HUES64 (cell line): Measurements from ENCODE around the gene SYTL3.
"Not testable (repeated sequence)": the region's sequence is repeated elsewhere in the genome, so short reads cannot be mapped to it uniquely, and the experiment has no call there.

ENCODE experiments used
- H3K27ac ChIP-seq: 2 replicates; pipeline ENCODE4 v1.7.0; 2013; ENCODE audit warnings: low read depth, low read length, inconsistent platforms
- H3K27me3 ChIP-seq: 2 replicates; pipeline ENCODE4 v1.6.1; 2013; ENCODE audit warnings: mild to moderate bottlenecking, low read length; ENCODE audit not compliant: insufficient read depth
- H3K36me3 ChIP-seq: 2 replicates; pipeline ENCODE4 v1.6.1; 2013; ENCODE audit warnings: mild to moderate bottlenecking, low read length; ENCODE audit not compliant: insufficient read depth
- H3K4me1 ChIP-seq: 2 replicates; pipeline ENCODE4 v1.6.1; 2013; ENCODE audit warnings: mild to moderate bottlenecking, low read length, moderate library complexity; ENCODE audit not compliant: insufficient read depth
- H3K4me3 ChIP-seq: 2 replicates; pipeline ENCODE4 v1.5.1; 2013; ENCODE audit warnings: mild to moderate bottlenecking, low read length, moderate library complexity
- H3K9ac ChIP-seq: 2 replicates; pipeline ENCODE4 v1.6.1; 2013; ENCODE audit warnings: mild to moderate bottlenecking, low read depth, low read length
- H3K9me3 ChIP-seq: 2 replicates; pipeline ENCODE4 v1.6.1; 2013; ENCODE audit warnings: low read depth, low read length; ENCODE audit not compliant: insufficient read depth
- WGBS: fragments of 150-250, 120-280 bp; methylation state at CpG from one replicate; pipeline ENCODE4 v1.1.7; 2013; ENCODE audit warnings: missing lambda C conversion rate; 5-methylcytosine and 5-hydroxymethylcytosine counted together

Gene SYTL3

DNA sequence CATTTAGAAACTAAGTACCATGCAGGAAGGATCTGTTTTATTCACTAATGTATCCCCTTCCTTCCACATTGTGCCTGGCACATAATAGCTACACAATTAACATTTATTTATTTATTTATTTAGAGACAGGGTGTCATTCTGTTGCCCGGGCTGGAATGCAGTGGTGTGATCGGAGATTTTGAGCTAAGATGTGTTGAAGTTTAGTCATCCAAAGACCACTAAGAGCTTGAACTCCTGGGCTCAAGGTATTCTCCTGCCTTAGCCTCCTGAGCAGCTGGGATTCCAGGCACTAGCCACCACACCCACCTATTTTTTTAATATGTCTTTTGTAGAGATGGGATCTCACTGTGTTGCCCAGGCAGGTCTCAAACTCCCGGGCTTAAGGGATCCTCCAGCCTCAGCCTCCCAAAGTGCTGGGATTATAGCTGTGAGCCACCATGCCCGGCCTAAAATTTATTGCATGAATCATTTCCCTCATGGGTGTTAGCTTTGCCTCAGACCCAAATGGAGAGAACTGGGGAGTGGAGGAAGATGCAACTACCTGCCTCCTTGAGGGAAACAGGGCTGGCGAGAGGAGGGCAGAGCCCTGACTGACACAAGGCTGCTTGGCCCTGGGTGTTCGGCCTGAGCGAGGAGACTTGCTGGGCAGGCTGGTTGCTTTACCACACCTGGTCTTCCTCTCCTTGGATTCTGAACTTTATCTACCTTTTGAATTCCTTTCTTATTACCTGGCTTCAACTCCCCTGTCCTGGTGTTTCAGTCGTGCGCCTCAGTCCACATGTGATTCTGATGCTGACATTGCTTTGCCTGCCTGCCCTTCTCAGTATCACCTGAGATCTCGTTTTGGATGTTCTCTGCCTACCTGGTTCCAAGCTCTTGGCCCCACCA lies 3.6 kb upstream of the SYTL3 start:
- no peak overlapping the region for H3K4me3 ChIP-seq
- no peaks in the 10 kb centered on the region for H3K36me3 ChIP-seq
- H3K27me3 ChIP-seq: peaks cover 15% of the 10 kb centered on the region
- no peaks in the 10 kb centered on the region for H3K9me3 ChIP-seq
- WGBS: 87% methylated on average over 10 of the region's 10 CpGs
- H3K4me1 ChIP-seq: peaks cover 6% of the 10 kb centered on the region; the same call in 1 of the 2 replicates
- no peak overlapping the region for H3K27ac ChIP-seq
- H3K9ac ChIP-seq: no peak overlapping the region

DNA sequence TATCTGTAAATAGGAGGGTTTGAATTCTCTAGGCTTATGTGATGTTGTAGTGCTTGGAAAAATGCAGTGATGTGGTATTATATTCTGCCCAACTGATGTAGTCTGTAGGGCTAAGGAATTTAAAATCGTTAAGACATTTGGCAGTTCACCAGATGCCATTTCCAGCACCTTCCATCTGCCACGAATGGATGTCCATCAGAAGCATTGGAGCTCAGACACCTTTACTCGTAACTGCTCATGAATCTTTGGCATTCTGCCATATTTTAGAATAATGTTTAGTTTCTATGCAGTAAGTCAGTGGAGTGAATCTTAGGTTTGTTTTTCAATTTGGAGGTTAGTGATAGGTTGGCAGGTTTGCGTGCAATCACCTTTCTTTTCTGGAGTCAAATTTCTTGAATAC lies 2.4 kb upstream of the SYTL3 start:
- peaks cover 6% of the 10 kb centered on the region; the same call in 1 of the 2 replicates for H3K4me1 ChIP-seq
- no peaks in the 10 kb centered on the region for H3K36me3 ChIP-seq
- H3K4me3 ChIP-seq: no peak overlapping the region
- no peak overlapping the region for H3K27ac ChIP-seq
- no peak overlapping the region for H3K9ac ChIP-seq
- H3K9me3 ChIP-seq: no peaks in the 10 kb centered on the region
- H3K27me3 ChIP-seq: peaks cover 15% of the 10 kb centered on the region
- 80% methylated on average over 4 of the region's 4 CpGs for WGBS

DNA sequence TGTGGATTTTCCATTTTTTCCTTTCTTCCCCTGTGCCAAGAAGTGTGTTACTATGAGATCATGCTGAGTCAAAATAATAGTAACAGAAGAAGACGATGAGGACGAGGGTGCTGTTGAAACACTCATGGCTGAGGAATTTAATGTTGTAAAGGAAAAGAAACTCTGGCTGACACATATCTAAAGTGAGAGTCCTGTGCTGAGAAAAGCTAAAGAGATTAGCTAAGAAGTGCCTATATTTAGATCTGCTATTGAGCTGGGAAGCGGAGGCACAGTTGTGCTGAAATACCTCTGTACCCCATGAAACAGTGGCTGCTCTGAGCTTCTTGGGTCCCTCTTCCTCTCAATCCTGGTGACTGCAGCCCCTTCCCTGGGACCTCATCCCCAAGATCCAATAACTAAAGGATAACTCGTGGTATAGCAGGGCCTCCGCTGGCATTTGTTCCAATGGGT lies 1.1 kb upstream of the SYTL3 start:
- Histone ChIP-seq H3K27ac (no peak overlapping the region), H3K9ac (no peak overlapping the region), H3K36me3 (no peaks in the 10 kb centered on the region), H3K4me3 (no peak overlapping the region), H3K9me3 (no peaks in the 10 kb centered on the region), H3K27me3 (peaks cover 15% of the 10 kb centered on the region), H3K4me1 (peaks cover 8% of the 10 kb centered on the region; the same call in 1 of the 2 replicates)
- 86% methylated on average over 4 of the region's 5 CpGs for WGBS

DNA sequence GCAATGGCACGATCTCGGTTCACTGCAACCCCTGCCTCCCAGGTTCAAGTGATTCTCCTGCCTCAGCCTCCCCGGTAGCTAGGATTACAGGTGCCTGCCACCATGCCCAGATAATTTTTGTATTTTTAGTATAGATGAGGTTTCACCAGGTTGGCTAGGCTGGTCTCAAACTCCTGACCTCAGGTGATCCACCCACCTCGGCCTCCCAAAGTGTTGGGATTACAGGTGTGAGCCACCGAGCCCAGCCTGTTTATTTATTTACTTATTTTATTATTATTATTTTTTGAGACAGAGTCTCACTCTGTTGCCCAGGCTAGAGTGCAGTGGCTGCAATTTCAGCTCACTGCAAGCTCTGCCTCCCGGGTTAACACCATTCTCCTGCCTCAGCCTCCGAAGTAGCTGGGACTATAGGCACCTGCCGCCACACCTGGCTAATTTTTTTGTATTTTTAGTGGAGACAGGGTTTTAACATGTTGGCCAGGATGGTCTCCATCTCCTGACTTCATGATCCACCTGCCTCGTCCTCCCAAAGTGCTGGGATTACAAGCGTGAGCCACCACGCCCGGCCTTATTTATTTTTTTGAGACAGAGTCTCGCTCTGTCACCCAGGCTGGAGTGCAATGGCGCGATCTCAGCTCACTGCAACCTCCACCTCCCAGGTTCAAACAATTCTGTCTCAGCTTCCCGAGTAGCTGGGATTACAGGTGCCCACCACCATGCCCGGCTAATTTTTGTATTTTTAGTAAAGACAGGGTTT lies 2.3 kb downstream of the SYTL3 start:
- H3K27ac ChIP-seq, H3K27me3 ChIP-seq, H3K36me3 ChIP-seq, H3K4me1 ChIP-seq, H3K9me3 ChIP-seq, H3K4me3 ChIP-seq, H3K9ac ChIP-seq: not testable (repeated sequence)
- WGBS: 96% methylated on average over 16 of the region's 17 CpGs

DNA sequence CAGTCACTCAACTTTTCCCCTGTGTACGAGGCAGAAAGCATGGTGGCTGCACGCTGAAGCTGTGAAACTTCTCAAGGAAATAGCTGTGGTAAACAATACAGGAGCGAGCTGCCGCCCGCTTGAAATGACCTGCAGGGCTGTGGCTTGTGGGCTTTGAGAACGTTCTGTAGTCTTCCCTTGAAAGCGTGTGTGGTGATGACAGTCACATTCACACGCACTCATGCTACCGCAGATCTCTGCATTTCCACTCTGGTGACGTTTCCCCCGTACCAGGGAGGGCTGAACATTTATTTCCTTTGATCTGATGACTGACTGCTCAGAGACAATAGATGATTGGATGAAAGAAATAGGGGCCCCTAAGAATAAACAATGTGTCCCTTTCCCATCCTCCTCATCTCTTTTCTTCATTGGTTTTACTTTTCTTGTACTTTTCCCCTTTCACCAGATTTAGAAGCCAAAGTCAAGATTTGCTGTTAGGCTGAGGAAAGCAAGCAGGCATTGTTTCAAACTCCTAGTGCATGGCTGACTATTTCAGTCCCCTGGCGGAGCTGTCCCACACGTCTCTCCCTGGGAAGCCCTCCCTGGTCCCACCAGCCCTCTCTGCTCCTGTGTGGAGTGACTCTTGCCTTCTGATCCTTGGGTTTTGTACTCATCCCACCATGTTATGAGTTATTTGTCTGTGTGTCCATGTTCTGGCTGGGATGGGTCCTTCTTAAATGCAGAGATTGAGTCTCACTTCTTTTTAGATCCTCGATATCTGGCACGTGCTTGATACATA lies 3.9 kb downstream of the SYTL3 start:
- no peak overlapping the region for H3K9ac ChIP-seq
- no peak overlapping the region for H3K27ac ChIP-seq
- H3K4me3 ChIP-seq: no peak overlapping the region
- H3K36me3 ChIP-seq: no peaks in the 10 kb centered on the region
- H3K27me3 ChIP-seq: no peaks in the 10 kb centered on the region
- 0 out of 2 replicates have a peak, but pooled peaks cover 4% of the 10 kb centered on the region for H3K4me1 ChIP-seq
- no peaks in the 10 kb centered on the region for H3K9me3 ChIP-seq
- WGBS: 90% methylated on average over 15 of the region's 15 CpGs

DNA sequence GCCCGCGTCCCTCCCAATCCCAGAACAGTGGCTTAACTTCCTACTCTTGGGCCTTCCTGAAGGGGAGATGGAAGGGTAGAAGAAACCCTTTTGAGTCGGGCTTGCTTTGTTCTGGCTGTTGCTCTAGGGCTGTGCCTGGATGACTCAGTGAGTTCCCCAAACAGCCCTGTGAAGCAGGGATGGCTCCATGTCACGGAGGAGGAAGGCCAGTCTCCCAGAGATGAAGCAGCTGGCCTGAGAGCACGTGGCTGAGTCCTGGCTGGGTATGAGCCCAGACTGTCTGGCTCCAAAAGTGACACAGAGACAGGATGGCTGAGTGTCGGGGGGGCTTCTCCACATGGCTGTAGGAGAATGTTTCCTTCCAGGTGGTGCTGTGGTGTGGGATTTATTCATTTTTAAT lies 4.6 kb downstream of the SYTL3 start:
- Histone ChIP-seq H3K36me3 (no peaks in the 10 kb centered on the region), H3K9ac (no peak overlapping the region), H3K4me1 (0 out of 2 replicates have a peak, but pooled peaks cover 4% of the 10 kb centered on the region), H3K4me3 (no peak overlapping the region), H3K27ac (no peak overlapping the region), H3K9me3 (no peaks in the 10 kb centered on the region), H3K27me3 (no peaks in the 10 kb centered on the region)
- 78% methylated on average over 6 of the region's 6 CpGs for WGBS

DNA sequence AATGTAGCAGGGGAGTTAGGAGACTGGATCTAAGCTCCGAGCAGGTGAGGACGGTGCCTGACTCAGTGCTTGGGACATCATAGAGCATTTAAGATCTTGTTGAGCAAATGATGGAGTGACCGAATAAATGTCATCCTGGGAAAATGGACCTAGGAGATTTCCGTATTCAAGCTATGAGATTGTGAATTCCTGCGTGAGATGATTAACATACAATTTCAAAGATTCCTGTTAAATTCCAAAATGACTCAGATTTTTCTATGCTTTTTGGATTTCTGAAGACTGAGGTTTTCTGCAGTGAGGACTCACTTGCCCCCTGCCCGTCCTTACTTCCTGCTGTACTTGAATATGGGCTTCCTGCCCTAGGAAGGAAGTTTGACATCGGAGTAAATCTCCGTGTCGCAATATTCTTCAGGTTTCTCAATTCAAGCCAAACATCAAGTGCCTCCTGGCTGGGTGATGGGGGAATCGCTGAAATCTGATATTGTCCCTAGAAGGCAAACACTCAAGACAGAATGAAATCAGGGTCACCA lies 5.2 kb downstream of the SYTL3 start:
- Histone ChIP-seq H3K9ac (no peak overlapping the region), H3K27ac (no peak overlapping the region), H3K36me3 (no peaks in the 10 kb centered on the region), H3K27me3 (no peaks in the 10 kb centered on the region), H3K4me1 (0 out of 2 replicates have a peak, but pooled peaks cover 4% of the 10 kb centered on the region), H3K9me3 (no peaks in the 10 kb centered on the region), H3K4me3 (no peak overlapping the region)
- 91% methylated on average over 10 of the region's 10 CpGs for WGBS

DNA sequence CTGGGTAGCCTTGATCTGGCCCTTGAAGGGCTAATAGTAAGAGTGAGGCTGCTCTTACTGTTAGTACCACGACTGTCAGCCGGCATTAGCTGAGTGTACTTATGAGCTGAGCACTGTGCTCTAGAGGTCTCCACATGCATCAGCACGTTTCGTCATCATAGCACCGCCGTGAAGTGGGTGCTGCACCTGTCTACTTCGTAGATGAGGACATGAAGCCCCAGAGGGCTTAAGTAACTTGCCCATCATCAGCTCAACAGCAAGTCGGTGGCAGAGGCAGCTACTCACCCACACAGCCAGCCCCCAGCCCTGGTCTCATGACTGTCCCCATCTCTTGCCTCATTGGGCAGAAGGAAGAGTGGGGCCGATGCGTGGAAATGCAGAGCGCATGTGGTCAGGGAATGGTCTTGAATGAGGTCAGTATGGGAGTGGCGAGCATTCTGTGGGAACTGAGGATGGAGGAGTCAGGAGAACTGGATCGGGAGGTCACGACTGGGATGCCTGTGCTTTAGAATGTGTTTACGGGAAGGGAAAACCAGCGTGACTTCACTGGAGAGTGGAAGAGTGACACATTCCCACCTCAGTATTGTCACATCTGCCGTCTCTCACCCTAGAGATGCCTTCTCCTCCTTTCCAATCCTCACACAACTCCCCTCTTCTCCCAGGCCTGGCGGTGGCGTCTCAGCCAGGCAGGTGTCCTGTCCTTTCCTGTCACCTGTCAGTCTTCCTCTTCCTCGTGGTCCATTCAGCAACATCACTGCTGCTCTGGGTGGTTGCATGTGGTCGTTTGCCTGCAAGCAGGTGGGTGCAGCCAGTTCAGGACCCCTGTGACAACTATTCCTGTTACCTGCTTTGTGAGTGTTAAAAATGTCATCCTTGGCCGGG lies 6.0 kb downstream of the SYTL3 start:
- H3K36me3 ChIP-seq: no peaks in the 10 kb centered on the region
- no peaks in the 10 kb centered on the region for H3K27me3 ChIP-seq
- no peaks in the 10 kb centered on the region for H3K9me3 ChIP-seq
- no peak overlapping the region for H3K27ac ChIP-seq
- H3K4me3 ChIP-seq: no peak overlapping the region
- H3K4me1 ChIP-seq: 0 out of 2 replicates have a peak, but pooled peaks cover 4% of the 10 kb centered on the region
- WGBS: 85% methylated on average over 22 of the region's 22 CpGs
- no peak overlapping the region for H3K9ac ChIP-seq

DNA sequence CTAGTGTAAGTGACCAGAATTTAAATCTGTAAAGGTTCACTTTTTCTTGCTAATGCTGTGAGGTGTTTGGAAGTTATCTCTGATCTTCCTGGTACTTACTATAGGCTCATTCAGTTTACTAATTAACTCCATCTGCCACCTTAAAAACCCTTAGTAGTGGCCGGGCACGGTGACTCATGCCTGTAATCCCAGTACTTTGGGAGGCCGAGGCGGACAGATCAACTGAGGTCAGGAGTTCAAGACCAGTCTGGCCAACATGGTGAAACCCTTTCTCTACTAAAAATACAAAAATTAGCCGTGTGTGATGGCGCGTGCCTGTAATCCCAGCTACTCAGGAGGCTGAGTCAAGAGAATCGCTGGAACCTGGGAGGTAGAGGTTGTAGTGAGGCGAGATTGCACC lies 7.1 kb downstream of the SYTL3 start:
- not testable (repeated sequence) for H3K9ac ChIP-seq, H3K4me1 ChIP-seq, H3K27ac ChIP-seq, H3K36me3 ChIP-seq, H3K9me3 ChIP-seq, H3K4me3 ChIP-seq, H3K27me3 ChIP-seq
- 85% methylated on average over 9 of the region's 9 CpGs for WGBS

DNA sequence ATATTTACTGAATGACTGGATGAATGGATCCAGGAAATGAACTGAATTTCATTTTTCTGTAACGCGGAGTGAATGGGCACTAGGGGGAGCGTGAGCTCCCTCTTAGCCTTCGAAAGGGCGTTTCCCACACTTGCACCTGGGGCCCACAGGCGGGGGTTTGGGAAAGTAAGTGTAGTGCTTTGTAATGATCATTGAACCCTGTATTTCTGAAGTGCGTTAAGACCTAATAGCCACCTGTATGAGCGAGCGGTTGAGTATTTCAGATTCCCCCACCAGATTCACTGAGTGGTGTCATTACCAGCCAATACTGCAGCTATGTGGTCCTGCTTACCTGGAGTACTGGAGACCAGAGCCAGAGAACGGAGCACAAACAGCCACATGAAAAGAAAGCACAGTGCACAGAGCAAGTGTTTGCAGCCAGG lies 10.5 kb downstream of the SYTL3 start:
- Histone ChIP-seq H3K9me3 (no peaks in the 10 kb centered on the region), H3K27ac (no peak overlapping the region), H3K4me3 (no peak overlapping the region), H3K27me3 (peaks cover 6% of the 10 kb centered on the region; the same call in 1 of the 2 replicates), H3K36me3 (no peaks in the 10 kb centered on the region), H3K4me1 (peaks cover 13% of the 10 kb centered on the region), H3K9ac (no peak overlapping the region)
- 56% methylated on average over 10 of the region's 10 CpGs for whole genome bisulfite sequencing
